Measurements from ENCODE around the gene PTPRG.

Gene PTPRG

GRCh38 chr3:61606196-61606595 is 44.8 kb downstream of the PTPRG start:
- Histone ChIP-seq H3K4me2 (ENCODE audit: low read length) (no peak overlapping the region), H3K4me3 (ENCODE audit: low read length) (no peak overlapping the region), H4K20me1 (ENCODE audit: insufficient read depth, low read length) (no peaks in the 10 kb centered on the region), H3K4me1 (ENCODE audit: low read length) (no peaks in the 10 kb centered on the region), H3K27me3 (ENCODE audit: low read depth, low read length) (no peaks in the 10 kb centered on the region), H3K9ac (ENCODE audit: low read length) (no peak overlapping the region), H3K9me3 (ENCODE audit: insufficient read depth, low read length) (no peaks in the 10 kb centered on the region), H3K27ac (ENCODE audit: low read length) (no peak overlapping the region), H2AFZ (ENCODE audit: low read depth, low read length) (no peak overlapping the region), H3K36me3 (replicated peaks; ENCODE audit: low read depth, low read length) (peaks cover 6% of the 10 kb centered on the region), H3K79me2 (ENCODE audit: low read length) (no peaks in the 10 kb centered on the region)
- TF ChIP-seq EZH2phosphoT487 (IDR thresholded peaks at IDR 0.05; ENCODE audit: low read depth), result no peak
- TF ChIP-seq CTCF (IDR thresholded peaks at IDR 0.05; ENCODE audit: low read depth, low read length), result no peak

DNA sequence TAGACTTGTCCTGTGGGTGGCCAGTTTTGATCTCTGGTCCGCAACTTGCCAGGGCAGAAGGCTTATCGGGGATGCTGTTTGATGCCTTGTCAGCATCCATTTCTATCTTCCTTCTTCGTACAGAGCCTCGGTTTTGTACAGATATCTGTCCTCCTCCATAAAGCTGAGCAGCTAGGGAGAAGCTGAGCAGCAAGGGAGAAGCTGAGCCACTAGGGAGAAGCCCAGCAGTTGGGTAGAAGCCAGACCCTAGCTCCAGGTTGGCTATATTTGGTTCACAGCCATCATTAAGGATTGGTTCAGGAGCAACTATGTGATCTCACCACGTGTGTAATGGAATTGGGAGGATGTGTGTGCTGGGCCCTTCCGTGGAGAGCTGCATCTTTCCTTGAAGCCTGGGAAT is 46.7 kb downstream of the PTPRG start:
- Histone ChIP-seq H3K4me1 (ENCODE audit: low read length) (no peaks in the 10 kb centered on the region), H3K9ac (ENCODE audit: low read length) (no peak overlapping the region), H3K4me2 (ENCODE audit: low read length) (no peak overlapping the region), H3K4me3 (ENCODE audit: low read length) (no peak overlapping the region), H3K9me3 (ENCODE audit: insufficient read depth, low read length) (no peaks in the 10 kb centered on the region), H4K20me1 (ENCODE audit: insufficient read depth, low read length) (no peaks in the 10 kb centered on the region), H2AFZ (ENCODE audit: low read depth, low read length) (no peak overlapping the region), H3K79me2 (ENCODE audit: low read length) (no peaks in the 10 kb centered on the region), H3K36me3 (replicated peaks; ENCODE audit: low read depth, low read length) (peaks cover 2% of the 10 kb centered on the region), H3K27ac (ENCODE audit: low read length) (no peak overlapping the region), H3K27me3 (ENCODE audit: low read depth, low read length) (no peaks in the 10 kb centered on the region)
- TF ChIP-seq EZH2phosphoT487 (IDR thresholded peaks at IDR 0.05; ENCODE audit: low read depth) (no peak), CTCF (IDR thresholded peaks at IDR 0.05; ENCODE audit: low read depth, low read length) (no peak)

GRCh38 chr3:61608711-61609110 is 47.3 kb downstream of the PTPRG start:
- H2AFZ ChIP-seq (ENCODE audit: low read depth, low read length), result no peak overlapping the region
- H3K9ac ChIP-seq (ENCODE audit: low read length), result no peak overlapping the region
- H3K4me2 ChIP-seq (ENCODE audit: low read length), result no peak overlapping the region
- no peaks in the 10 kb centered on the region for H4K20me1 ChIP-seq (ENCODE audit: insufficient read depth, low read length)
- H3K79me2 ChIP-seq (ENCODE audit: low read length), result no peaks in the 10 kb centered on the region
- TF ChIP-seq EZH2phosphoT487 (IDR thresholded peaks at IDR 0.05; ENCODE audit: low read depth), result no peak
- TF ChIP-seq CTCF (IDR thresholded peaks at IDR 0.05; ENCODE audit: low read depth, low read length), result no peak
- H3K9me3 ChIP-seq (ENCODE audit: insufficient read depth, low read length), result no peaks in the 10 kb centered on the region
- H3K27ac ChIP-seq (ENCODE audit: low read length), result no peak overlapping the region
- H3K27me3 ChIP-seq (ENCODE audit: low read depth, low read length), result no peaks in the 10 kb centered on the region
- no peaks in the 10 kb centered on the region for H3K4me1 ChIP-seq (ENCODE audit: low read length)
- no peak overlapping the region for H3K4me3 ChIP-seq (ENCODE audit: low read length)
- no peaks in the 10 kb centered on the region for H3K36me3 ChIP-seq (replicated peaks; ENCODE audit: low read depth, low read length)

GRCh38 chr3:61610316-61610715 is 48.9 kb downstream of the PTPRG start:
- H3K79me2 ChIP-seq (ENCODE audit: low read length), result no peaks in the 10 kb centered on the region

More at GRCh38 chr3:61610316-61610715, 48.9 kb downstream of the PTPRG start:
- H3K9me3 ChIP-seq (ENCODE audit: insufficient read depth, low read length), result no peaks in the 10 kb centered on the region
- TF ChIP-seq EZH2phosphoT487 (IDR thresholded peaks at IDR 0.05; ENCODE audit: low read depth) (no peak), CTCF (IDR thresholded peaks at IDR 0.05; ENCODE audit: low read depth, low read length) (no peak)
- no peak overlapping the region for H2AFZ ChIP-seq (ENCODE audit: low read depth, low read length)
- H4K20me1 ChIP-seq (ENCODE audit: insufficient read depth, low read length), result no peaks in the 10 kb centered on the region
- H3K27me3 ChIP-seq (ENCODE audit: low read depth, low read length), result no peaks in the 10 kb centered on the region
- H3K27ac ChIP-seq (ENCODE audit: low read length), result no peak overlapping the region
- H3K4me2 ChIP-seq (ENCODE audit: low read length), result no peak overlapping the region
- H3K36me3 ChIP-seq (replicated peaks; ENCODE audit: low read depth, low read length), result no peaks in the 10 kb centered on the region
- H3K4me1 ChIP-seq (ENCODE audit: low read length), result no peaks in the 10 kb centered on the region
- H3K9ac ChIP-seq (ENCODE audit: low read length), result no peak overlapping the region
- H3K4me3 ChIP-seq (ENCODE audit: low read length), result no peak overlapping the region

Measured in OCI-LY3 (cell line).